Fibroblast of skin of left quadriceps (primary cell): ENCODE measurements around the gene PSAP.
A peak's percentile ranks its signal among the peaks of the same experiment; 100 is the strongest.
"Not testable (repeated sequence)": the region's sequence is repeated elsewhere in the genome, so short reads cannot be mapped to it uniquely, and the experiment has no call there.

Experiments used
- DNase-seq, 2 experiments: peaks; one replicate each; pipeline ENCODE4 v3.0.0-alpha.2; 2013; ENCODE audit warnings: low read depth in 2 of 2

The PSAP gene

GRCh38 chr10:71850743-71851464 is at the start of gene PSAP:
PSAP (minus strand) TSS chr10:71851251; CDS start chr10:71851221, 30 bp downstream.
- peak; percentile 95 to 96 for DNase-seq

- DNase-seq: no peak
These were observed 49.6 kb upstream of the PSAP start for GRCh38 chr10:71900441-71901180.

GRCh38 chr10:71899665-71900412 is 48.8 kb upstream of the PSAP start:
- DNase-seq: no peak

GRCh38 chr10:71898346-71898745 is 47.3 kb upstream of the PSAP start:
- DNase-seq: not testable (repeated sequence)

GRCh38 chr10:71893920-71894319 is 42.9 kb upstream of the PSAP start:
- no peak for DNase-seq

GRCh38 chr10:71893258-71893815 is 42.3 kb upstream of the PSAP start:
- DNase-seq: no peak

GRCh38 chr10:71891437-71891836 is 40.4 kb upstream of the PSAP start:
- DNase-seq: no peak

- DNase-seq: no peak
These were observed 38.4 kb upstream of the PSAP start for GRCh38 chr10:71889388-71889987.

- DNase-seq: peak; percentile 83 to 86
These were observed 37.8 kb upstream of the PSAP start for GRCh38 chr10:71888623-71889387.

- DNase-seq: no peak
These were observed 37.2 kb upstream of the PSAP start for GRCh38 chr10:71888248-71888622.

- DNase-seq: no peak
These were observed 36.7 kb upstream of the PSAP start for GRCh38 chr10:71887743-71888142.

GRCh38 chr10:71882813-71883659 is 32.0 kb upstream of the PSAP start:
- DNase-seq: no peak

- no peak for DNase-seq
These were observed 30.8 kb upstream of the PSAP start for GRCh38 chr10:71881647-71882355.

- not testable (repeated sequence) for DNase-seq
These were observed 30.2 kb upstream of the PSAP start for GRCh38 chr10:71881307-71881624.

- no peak for DNase-seq
These were observed 29.6 kb upstream of the PSAP start for GRCh38 chr10:71880425-71881306.

GRCh38 chr10:71878327-71879034 is 27.4 kb upstream of the PSAP start:
- no peak for DNase-seq

GRCh38 chr10:71877821-71878220 is 26.8 kb upstream of the PSAP start:
- DNase-seq: no peak
